HUES64 (cell line): ENCODE measurements around the gene BCR.

Experiments
- H3K27ac ChIP-seq: 2 replicates; pipeline ENCODE4 v1.7.0; 2013; ENCODE audit warnings: low read depth, low read length, inconsistent platforms
- H3K27me3 ChIP-seq: 2 replicates; pipeline ENCODE4 v1.6.1; 2013; ENCODE audit warnings: mild to moderate bottlenecking, low read length; ENCODE audit not compliant: insufficient read depth
- H3K36me3 ChIP-seq: 2 replicates; pipeline ENCODE4 v1.6.1; 2013; ENCODE audit warnings: mild to moderate bottlenecking, low read length; ENCODE audit not compliant: insufficient read depth
- H3K4me1 ChIP-seq: 2 replicates; pipeline ENCODE4 v1.6.1; 2013; ENCODE audit warnings: mild to moderate bottlenecking, low read length, moderate library complexity; ENCODE audit not compliant: insufficient read depth
- H3K4me3 ChIP-seq: 2 replicates; pipeline ENCODE4 v1.5.1; 2013; ENCODE audit warnings: mild to moderate bottlenecking, low read length, moderate library complexity
- H3K9ac ChIP-seq: 2 replicates; pipeline ENCODE4 v1.6.1; 2013; ENCODE audit warnings: mild to moderate bottlenecking, low read depth, low read length
- H3K9me3 ChIP-seq: 2 replicates; pipeline ENCODE4 v1.6.1; 2013; ENCODE audit warnings: low read depth, low read length; ENCODE audit not compliant: insufficient read depth
- WGBS: fragments of 150-250, 120-280 bp; methylation state at CpG from one replicate; pipeline ENCODE4 v1.1.7; 2013; ENCODE audit warnings: missing lambda C conversion rate; 5-methylcytosine and 5-hydroxymethylcytosine counted together

Gene BCR

GRCh38 chr22:23235425-23235824 lies 55.1 kb downstream of the BCR start:
- H3K4me3 ChIP-seq: no peak overlapping the region
- no peaks in the 10 kb centered on the region for H3K27me3 ChIP-seq
- 94% methylated on average over 3 of the region's 3 CpGs for WGBS
- H3K9ac ChIP-seq: no peak overlapping the region
- peaks cover 44% of the 10 kb centered on the region for H3K4me1 ChIP-seq
- H3K27ac ChIP-seq: no peak overlapping the region
- no peaks in the 10 kb centered on the region for H3K36me3 ChIP-seq
- no peaks in the 10 kb centered on the region for H3K9me3 ChIP-seq

GRCh38 chr22:23236026-23236425 lies 55.7 kb downstream of the BCR start:
- H3K9ac ChIP-seq: no peak overlapping the region
- H3K9me3 ChIP-seq: no peaks in the 10 kb centered on the region
- 92% methylated on average over 3 of the region's 3 CpGs for WGBS
- no peak overlapping the region for H3K4me3 ChIP-seq
- no peaks in the 10 kb centered on the region for H3K27me3 ChIP-seq
- peaks cover 45% of the 10 kb centered on the region for H3K4me1 ChIP-seq
- H3K27ac ChIP-seq: no peak overlapping the region
- no peaks in the 10 kb centered on the region for H3K36me3 ChIP-seq

- Histone ChIP-seq H3K4me3 (no peak overlapping the region), H3K4me1 (peaks cover 46% of the 10 kb centered on the region), H3K27ac (peak overlapping the region; percentile 38; the same call in 1 of the 2 replicates), H3K27me3 (no peaks in the 10 kb centered on the region), H3K36me3 (no peaks in the 10 kb centered on the region), H3K9ac (no peak overlapping the region), H3K9me3 (no peaks in the 10 kb centered on the region)
- WGBS: 83% methylated on average over 14 of the region's 14 CpGs
Observed at GRCh38 chr22:23236440-23237184, 56.3 kb downstream of the BCR start.

- peaks cover 47% of the 10 kb centered on the region for H3K4me1 ChIP-seq
- peak overlapping the region; percentile 42; the same call in 1 of the 2 replicates for H3K27ac ChIP-seq
Observed at GRCh38 chr22:23237201-23237798, 57.0 kb downstream of the BCR start.

GRCh38 chr22:23237841-23238240 lies 57.5 kb downstream of the BCR start:
- Histone ChIP-seq H3K4me1 (peaks cover 45% of the 10 kb centered on the region), H3K9me3 (no peaks in the 10 kb centered on the region), H3K36me3 (no peaks in the 10 kb centered on the region), H3K27me3 (no peaks in the 10 kb centered on the region), H3K9ac (no peak overlapping the region), H3K27ac (peak overlapping the region; percentile 42; the same call in 1 of the 2 replicates), H3K4me3 (no peak overlapping the region)
- WGBS: 90% methylated on average over 10 of the region's 10 CpGs

More at GRCh38 chr22:23237201-23237798, 57.0 kb downstream of the BCR start:
- no peak overlapping the region for H3K4me3 ChIP-seq
- no peaks in the 10 kb centered on the region for H3K9me3 ChIP-seq
- no peaks in the 10 kb centered on the region for H3K27me3 ChIP-seq
- H3K36me3 ChIP-seq: no peaks in the 10 kb centered on the region
- H3K9ac ChIP-seq: no peak overlapping the region
- WGBS: 58% methylated on average over 16 of the region's 16 CpGs

GRCh38 chr22:23238707-23239106 lies 58.4 kb downstream of the BCR start:
- Histone ChIP-seq H3K4me1 (peaks cover 49% of the 10 kb centered on the region), H3K4me3 (no peak overlapping the region), H3K9me3 (no peaks in the 10 kb centered on the region), H3K36me3 (no peaks in the 10 kb centered on the region), H3K27ac (no peak overlapping the region), H3K9ac (no peak overlapping the region), H3K27me3 (no peaks in the 10 kb centered on the region)
- 96% methylated on average over 9 of the region's 9 CpGs for WGBS

GRCh38 chr22:23239429-23239828 lies 59.1 kb downstream of the BCR start:
- no peak overlapping the region for H3K4me3 ChIP-seq
- peaks cover 57% of the 10 kb centered on the region for H3K4me1 ChIP-seq
- H3K36me3 ChIP-seq: no peaks in the 10 kb centered on the region
- H3K9me3 ChIP-seq: no peaks in the 10 kb centered on the region
- WGBS: 100% methylated on average over 1 of the region's 2 CpGs
- no peak overlapping the region for H3K27ac ChIP-seq
- no peaks in the 10 kb centered on the region for H3K27me3 ChIP-seq
- H3K9ac ChIP-seq: no peak overlapping the region

- Histone ChIP-seq H3K9ac (peak overlapping the region; percentile 77), H3K27ac (peak overlapping the region; percentile 99), H3K4me3 (no peak overlapping the region), H3K27me3 (no peaks in the 10 kb centered on the region), H3K36me3 (no peaks in the 10 kb centered on the region), H3K9me3 (no peaks in the 10 kb centered on the region), H3K4me1 (peaks cover 65% of the 10 kb centered on the region)
- WGBS: 82% methylated on average over 8 of the region's 13 CpGs
Observed at GRCh38 chr22:23240639-23241389, 60.5 kb downstream of the BCR start.

GRCh38 chr22:23241562-23242472 lies 61.5 kb downstream of the BCR start:
- Histone ChIP-seq H3K9me3 (no peaks in the 10 kb centered on the region), H3K4me1 (peaks cover 55% of the 10 kb centered on the region), H3K27me3 (no peaks in the 10 kb centered on the region), H3K9ac (peak overlapping the region; percentile 77), H3K36me3 (no peaks in the 10 kb centered on the region), H3K27ac (peak overlapping the region; percentile 99), H3K4me3 (peak overlapping the region; percentile 46)
- WGBS: 34% methylated on average over 8 of the region's 8 CpGs

GRCh38 chr22:23242473-23243001 lies 62.2 kb downstream of the BCR start:
- Histone ChIP-seq H3K36me3 (no peaks in the 10 kb centered on the region), H3K4me1 (peaks cover 48% of the 10 kb centered on the region), H3K9me3 (no peaks in the 10 kb centered on the region), H3K27ac (peak overlapping the region; percentile 99), H3K9ac (peak overlapping the region; percentile 77), H3K4me3 (peak overlapping the region; percentile 46), H3K27me3 (no peaks in the 10 kb centered on the region)
- WGBS: under 1% methylated on average over 10 of the region's 10 CpGs
